Coronary artery (tissue), 2 donors: Measurements from ENCODE around the gene WDR45.

Experiments
- DNase-seq: peaks from one replicate; pipeline ENCODE4 v3.0.0-alpha.2; 2017; ENCODE audit warnings: low spot score
- H3K27ac ChIP-seq, 2 donors: fragments of 200-600 bp; sonication (generic); one replicate each; pipeline ENCODE4 v1.5.1; 2016 to 2019
- H3K4me3 ChIP-seq: fragments of 200-600 bp; sonication (generic); 2 replicates; pipeline ENCODE4 v1.5.1; 2016; ENCODE audit warnings: mild to moderate bottlenecking, moderate library complexity
- TF ChIP-seq, protein P1 (sequence below): fragments of 200-600 bp; sonication (generic); IDR thresholded peaks from one replicate; pipeline ENCODE4 v1.5.1; 2019; ENCODE audit warnings: antibody characterized with exemption

Gene WDR45

DNA sequence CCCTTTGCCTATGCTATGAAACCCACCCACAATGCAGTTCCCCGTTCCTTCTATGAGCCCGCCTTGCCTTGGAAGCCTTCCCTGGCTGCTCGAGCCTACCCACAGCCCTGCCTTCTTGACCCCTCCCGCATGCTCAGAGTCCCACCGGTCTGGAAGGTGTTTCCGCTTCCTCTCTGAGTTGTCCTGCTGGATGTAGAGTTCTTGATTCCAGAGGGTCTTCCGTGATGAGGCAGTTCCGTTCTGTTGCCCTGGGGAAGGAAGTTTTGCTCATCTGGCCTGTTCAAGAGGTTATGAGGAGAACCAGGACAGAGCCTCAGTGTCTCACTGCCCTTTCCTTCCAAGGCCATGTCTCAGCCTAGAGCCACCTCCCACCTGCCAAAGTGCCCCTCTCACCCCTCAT, 36.4 kb upstream of the WDR45 start:
- Histone ChIP-seq H3K27ac (no peak overlapping the region), H3K4me3 (no peak overlapping the region)
- DNase-seq = no peak
- TF ChIP-seq, protein P1, sequence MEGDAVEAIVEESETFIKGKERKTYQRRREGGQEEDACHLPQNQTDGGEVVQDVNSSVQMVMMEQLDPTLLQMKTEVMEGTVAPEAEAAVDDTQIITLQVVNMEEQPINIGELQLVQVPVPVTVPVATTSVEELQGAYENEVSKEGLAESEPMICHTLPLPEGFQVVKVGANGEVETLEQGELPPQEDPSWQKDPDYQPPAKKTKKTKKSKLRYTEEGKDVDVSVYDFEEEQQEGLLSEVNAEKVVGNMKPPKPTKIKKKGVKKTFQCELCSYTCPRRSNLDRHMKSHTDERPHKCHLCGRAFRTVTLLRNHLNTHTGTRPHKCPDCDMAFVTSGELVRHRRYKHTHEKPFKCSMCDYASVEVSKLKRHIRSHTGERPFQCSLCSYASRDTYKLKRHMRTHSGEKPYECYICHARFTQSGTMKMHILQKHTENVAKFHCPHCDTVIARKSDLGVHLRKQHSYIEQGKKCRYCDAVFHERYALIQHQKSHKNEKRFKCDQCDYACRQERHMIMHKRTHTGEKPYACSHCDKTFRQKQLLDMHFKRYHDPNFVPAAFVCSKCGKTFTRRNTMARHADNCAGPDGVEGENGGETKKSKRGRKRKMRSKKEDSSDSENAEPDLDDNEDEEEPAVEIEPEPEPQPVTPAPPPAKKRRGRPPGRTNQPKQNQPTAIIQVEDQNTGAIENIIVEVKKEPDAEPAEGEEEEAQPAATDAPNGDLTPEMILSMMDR = no peak

- DNase-seq = no peak
- Histone ChIP-seq H3K4me3 (no peak overlapping the region), H3K27ac (no peak overlapping the region)
- TF ChIP-seq, protein P1 = no peak
These were observed 32.1 kb upstream of the WDR45 start for GRCh38 chrX:49111791-49112190.

DNA sequence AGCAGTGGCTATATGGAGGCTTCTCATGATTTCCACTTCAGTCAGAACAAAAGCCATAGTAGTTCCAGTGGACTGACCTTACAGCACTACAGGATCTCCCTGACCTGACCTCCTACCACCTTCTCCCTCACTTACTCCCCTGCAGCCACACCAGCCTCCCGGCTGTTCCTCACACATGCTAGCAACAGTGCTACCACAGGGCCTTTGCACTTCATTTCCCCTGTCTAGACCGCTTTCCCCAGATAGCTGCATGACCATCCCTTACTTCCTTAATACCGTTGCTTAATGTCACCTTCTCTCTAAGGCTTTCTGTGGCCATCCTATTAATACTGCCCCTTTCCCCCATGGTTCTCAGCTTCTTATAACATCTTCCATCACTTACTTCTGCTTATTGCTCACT, 30.7 kb upstream of the WDR45 start:
- H3K4me3 ChIP-seq = no peak overlapping the region
- DNase-seq = no peak
- H3K27ac ChIP-seq = no peak overlapping the region
- TF ChIP-seq, protein P1 = no peak

DNA sequence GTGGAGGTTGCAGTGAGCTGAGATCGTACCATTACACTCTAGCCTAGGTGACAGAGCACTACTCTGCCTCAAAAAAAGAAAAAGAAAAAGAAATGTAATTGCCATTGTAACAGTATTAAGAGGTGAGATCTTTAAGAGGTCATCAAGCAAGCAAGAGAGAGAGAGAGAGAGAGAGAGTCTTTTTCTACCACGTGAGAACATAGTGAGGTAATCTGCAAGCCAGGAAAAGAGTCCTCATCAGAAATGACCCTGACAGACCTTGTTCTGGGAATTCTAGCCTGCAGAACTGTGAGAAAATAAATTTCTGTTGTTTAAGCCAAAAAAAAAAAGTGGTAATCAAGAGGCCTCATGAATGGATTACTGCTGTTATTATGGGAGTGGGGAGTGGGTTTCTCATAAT, 29.0 kb upstream of the WDR45 start:
- DNase-seq = no peak
- TF ChIP-seq, protein P1 = no peak
- Histone ChIP-seq H3K4me3 (no peak overlapping the region), H3K27ac (no peak overlapping the region)

DNA sequence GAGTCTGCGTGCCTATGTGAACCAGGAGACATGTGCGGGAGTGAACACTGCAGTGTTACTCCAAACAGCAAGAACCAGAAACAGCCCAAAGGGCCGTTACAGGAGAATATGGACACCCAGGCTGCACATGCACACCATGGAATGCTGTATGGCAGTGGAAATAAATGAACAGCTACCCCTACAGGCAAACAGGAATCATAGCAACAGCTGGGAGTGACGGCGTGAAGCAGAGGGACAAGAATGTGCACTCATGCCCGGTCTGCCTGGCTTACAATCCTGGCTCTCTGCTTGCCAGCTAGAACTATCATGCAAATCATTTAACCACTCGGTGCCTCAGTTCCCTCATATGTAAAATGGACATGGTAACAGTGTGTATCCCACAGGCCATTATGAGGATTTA, 27.2 kb upstream of the WDR45 start:
- H3K4me3 ChIP-seq = no peak overlapping the region
- DNase-seq = no peak
- no peak overlapping the region for H3K27ac ChIP-seq
- TF ChIP-seq, protein P1 = no peak

GRCh38 chrX:49106296-49106695, 26.6 kb upstream of the WDR45 start:
- DNase-seq = no peak
- Histone ChIP-seq H3K4me3 (no peak overlapping the region), H3K27ac (no peak overlapping the region)
- TF ChIP-seq, protein P1 = no peak

- DNase-seq = no peak
- H3K27ac ChIP-seq = no peak overlapping the region
- no peak overlapping the region for H3K4me3 ChIP-seq
- TF ChIP-seq, protein P1 = no peak
These were observed 23.9 kb upstream of the WDR45 start for GRCh38 chrX:49103637-49104036.
